H9 (cell line): Measurements from ENCODE around the gene TENM4. TPM values are rescaled to one million over a fixed set of nuclear protein-coding genes. Genes with fewer than 3 reads are reported as not detected.

Source experiments
- DNase-seq: peaks from one replicate; pipeline ENCODE4 v3.0.0-alpha.2; 2017
- H2AFZ ChIP-seq: one replicate; pipeline ENCODE4 v1.6.1; 2013; ENCODE audit warnings: mild to moderate bottlenecking, low read length, control low read depth, moderate library complexity
- H2AK5ac ChIP-seq: 2 replicates; pipeline ENCODE4 v1.6.1; 2013; ENCODE audit warnings: low read length, control low read depth, mixed read lengths; ENCODE audit not compliant: insufficient read length
- H2BK120ac ChIP-seq: one replicate; pipeline ENCODE4 v1.6.1; 2013; ENCODE audit warnings: low read depth, mild to moderate bottlenecking, low read length, control low read depth, inconsistent platforms; ENCODE audit not compliant: poor library complexity, severe bottlenecking
- H2BK12ac ChIP-seq: 2 replicates; pipeline ENCODE4 v1.6.1; 2013; ENCODE audit warnings: low read length, control low read depth, mixed read lengths, low read depth; ENCODE audit not compliant: insufficient read length
- H2BK15ac ChIP-seq: 2 replicates; pipeline ENCODE4 v1.6.1; 2013; ENCODE audit warnings: low read depth, low read length, control low read depth
- H2BK20ac ChIP-seq: one replicate; pipeline ENCODE4 v1.6.1; 2013; ENCODE audit warnings: low read depth, mild to moderate bottlenecking, low read length, control low read depth, inconsistent platforms; ENCODE audit not compliant: poor library complexity, severe bottlenecking
- H2BK5ac ChIP-seq: 2 replicates; pipeline ENCODE4 v1.6.1; 2013; ENCODE audit warnings: low read length, control low read depth, mixed read lengths; ENCODE audit not compliant: insufficient read length
- H3K14ac ChIP-seq: 2 replicates; pipeline ENCODE4 v1.6.1; 2013; ENCODE audit warnings: low read length, control low read depth; ENCODE audit not compliant: insufficient read depth
- H3K18ac ChIP-seq: 2 replicates; pipeline ENCODE4 v1.6.1; 2013; ENCODE audit warnings: low read depth, mild to moderate bottlenecking, mixed read lengths, low read length, control low read depth; ENCODE audit not compliant: insufficient read length
- H3K23ac ChIP-seq: 2 replicates; pipeline ENCODE4 v1.6.1; 2013; ENCODE audit warnings: low read length, control low read depth, mixed read lengths, low read depth; ENCODE audit not compliant: insufficient read length
- H3K23me2 ChIP-seq: 2 replicates; pipeline ENCODE4 v1.6.1; 2013; ENCODE audit warnings: low read depth, mild to moderate bottlenecking, mixed read lengths, low read length, control low read depth; ENCODE audit not compliant: insufficient read length, poor library complexity, severe bottlenecking
- H3K27ac ChIP-seq: 2 replicates; pipeline ENCODE4 v1.5.1; 2013; ENCODE audit warnings: low read length, control low read depth, mixed read lengths, low read depth; ENCODE audit not compliant: insufficient read length
- H3K27me3 ChIP-seq: 2 replicates; pipeline ENCODE4 v1.6.1; 2013; ENCODE audit warnings: low read length, control low read depth, inconsistent platforms; ENCODE audit not compliant: insufficient read depth
- H3K4ac ChIP-seq: 2 replicates; pipeline ENCODE4 v1.6.1; 2013; ENCODE audit warnings: low read depth, mild to moderate bottlenecking, control low read depth, inconsistent platforms, low read length, moderate library complexity
- H3K4me1 ChIP-seq: 2 replicates; pipeline ENCODE4 v1.6.1; 2013; ENCODE audit warnings: low read length, control low read depth, inconsistent platforms; ENCODE audit not compliant: insufficient read depth
- H3K4me2 ChIP-seq: 2 replicates; pipeline ENCODE4 v1.6.1; 2013; ENCODE audit warnings: low read length, control low read depth, mixed read lengths; ENCODE audit not compliant: insufficient read length, insufficient read depth
- H3K56ac ChIP-seq: 2 replicates; pipeline ENCODE4 v1.6.1; 2013; ENCODE audit warnings: low read depth, mild to moderate bottlenecking, mixed read lengths, low read length, control low read depth; ENCODE audit not compliant: insufficient read length
- H3K79me1 ChIP-seq: 2 replicates; pipeline ENCODE4 v1.6.1; 2013; ENCODE audit warnings: low read depth, mild to moderate bottlenecking, moderate library complexity, low read length, control low read depth, inconsistent platforms; ENCODE audit not compliant: insufficient read depth, poor library complexity, severe bottlenecking
- H3K79me2 ChIP-seq: 2 replicates; pipeline ENCODE4 v1.6.1; 2013; ENCODE audit warnings: low read length, control low read depth, inconsistent platforms; ENCODE audit not compliant: insufficient read depth
- H3K9ac ChIP-seq: 2 replicates; pipeline ENCODE4 v1.6.1; 2013; ENCODE audit warnings: low read length, control low read depth, mixed read lengths; ENCODE audit not compliant: insufficient read length; ENCODE audit errors: extremely low read depth
- H3K9me3 ChIP-seq: one replicate; pipeline ENCODE4 v1.6.1; 2013; ENCODE audit warnings: low read depth, low read length, inconsistent platforms; ENCODE audit not compliant: control insufficient read depth
- H3T11ph ChIP-seq: one replicate; pipeline ENCODE4 v1.6.1; 2013; ENCODE audit warnings: mild to moderate bottlenecking, low read length, control low read depth, inconsistent platforms
- H4K20me1 ChIP-seq: one replicate; pipeline ENCODE4 v1.6.1; 2013; ENCODE audit not compliant: control insufficient read depth, insufficient read length, insufficient read depth
- H4K5ac ChIP-seq: 2 replicates; pipeline ENCODE4 v1.6.1; 2013; ENCODE audit warnings: low read depth, mild to moderate bottlenecking, mixed read lengths, low read length, control low read depth; ENCODE audit not compliant: insufficient read length
- H4K8ac ChIP-seq: replicated peaks from 2 replicates; pipeline ENCODE4 v1.6.1; 2013; ENCODE audit warnings: low read length, control low read depth, mixed read lengths, low read depth; ENCODE audit not compliant: insufficient read length
- H4K91ac ChIP-seq: 2 replicates; pipeline ENCODE4 v1.6.1; 2013; ENCODE audit warnings: low read depth, mild to moderate bottlenecking, moderate library complexity, mixed read lengths, low read length, control low read depth; ENCODE audit not compliant: insufficient read length
- H3K27ac Mint-ChIP-seq, 3 experiments: 2 replicates in 2 of 3; 3 replicates in 1 of 3; pipeline ENCODE4 v1.8.0; 2020 to 2021; ENCODE audit warnings: mixed read lengths in 3 of 3, mild to moderate bottlenecking in 1 of 3, moderate library complexity in 1 of 3
- H3K27me3 Mint-ChIP-seq: 2 replicates; pipeline ENCODE4 v1.8.0; 2021; ENCODE audit warnings: low read depth, mild to moderate bottlenecking, moderate library complexity, mixed read lengths
- H3K36me3 Mint-ChIP-seq, 3 experiments: 2 replicates in 2 of 3; 3 replicates in 1 of 3; pipeline ENCODE4 v1.8.0; 2020 to 2021; ENCODE audit warnings: low read depth in 3 of 3, mixed read lengths in 3 of 3; ENCODE audit not compliant: insufficient read depth in 1 of 3
- H3K4me1 Mint-ChIP-seq, 2 experiments: 2 replicates each; pipeline ENCODE4 v1.8.0; 2020; ENCODE audit warnings: mixed read lengths in 2 of 2
- H3K4me3 Mint-ChIP-seq, 2 experiments: 2 replicates in 1 of 2; 3 replicates in 1 of 2; pipeline ENCODE4 v1.8.0; 2020 to 2021; ENCODE audit warnings: mild to moderate bottlenecking in 2 of 2, mixed read lengths in 2 of 2, moderate library complexity in 1 of 2
- H3K9me3 Mint-ChIP-seq, 2 experiments: 2 replicates in 1 of 2; 3 replicates in 1 of 2; pipeline ENCODE4 v1.8.0; 2020; ENCODE audit warnings: mild to moderate bottlenecking in 2 of 2, mixed read lengths in 2 of 2, moderate library complexity in 1 of 2
- WGBS: extraction: QIAGEN DNeasy Blood & Tissue Kit; methylation state at CpG from one replicate; pipeline ENCODE4 v1.1.7; 2013; ENCODE audit warnings: missing lambda C conversion rate, low lambda C conversion rate, mixed read lengths; ENCODE audit not compliant: insufficient read length; ENCODE audit errors: extremely low coverage; 5-methylcytosine and 5-hydroxymethylcytosine counted together
- total RNA-seq: library from RNA; stranded (reverse); gene quantifications from 2 replicates; pipeline ENCODE4 v1.2.1, GENCODE V29; 2021
- TF ChIP-seq, protein P1 (sequence below): fragments of 200-600 bp; sonication (generic); conservative IDR thresholded peaks from 3 replicates; pipeline ENCODE4 v1.8.0; 2021; ENCODE audit warnings: antibody characterized with exemption, mild to moderate bottlenecking

TENM4 gene
- total RNA-seq, 1 experiment from 2014 or later = 4.6 TPM

GRCh38 chr11:78941226-78941851, 499.5 kb downstream of the TENM4 start:
- no peak overlapping the region for H4K5ac ChIP-seq
- H3K27ac ChIP-seq = no peak overlapping the region
- H3K9ac ChIP-seq = no peak overlapping the region
- no peak overlapping the region for H3K23ac ChIP-seq
- H2BK12ac ChIP-seq = no peak overlapping the region
- no peaks in the 10 kb centered on the region for H3K79me1 ChIP-seq
- no peak overlapping the region for H2BK15ac ChIP-seq
- no peaks in the 10 kb centered on the region for H3K9me3 ChIP-seq
- no CpG with 5 or more reads among the region's 10 CpGs for WGBS
- H3K4me1 ChIP-seq = peaks cover 6% of the 10 kb centered on the region; the same call in 1 of the 2 replicates
- no peaks in the 10 kb centered on the region; the same call in 1 of the 2 replicates for H3K27me3 ChIP-seq
- Mint-ChIP-seq H3K27ac (peak overlapping the region in 2 of 3 experiments; percentile 59 to 88; a peak in 3 of 7 replicates), H3K4me3 (no peak overlapping the region), H3K9me3 (no peaks in the 10 kb centered on the region), H3K27me3 (peaks cover 32% of the 10 kb centered on the region), H3K36me3 (no peaks in the 10 kb centered on the region; a peak in 1 of 7 replicates), H3K4me1 (peaks cover 34 to 39% of the 10 kb centered on the region in 2 experiments)
- no peaks in the 10 kb centered on the region for H3K79me2 ChIP-seq
- no peaks in the 10 kb centered on the region for H4K20me1 ChIP-seq
- no peak overlapping the region for H3K56ac ChIP-seq
- H3K14ac ChIP-seq = no peak overlapping the region; the same call in 1 of the 2 replicates
- no peak overlapping the region for H2BK5ac ChIP-seq
- H3K4me2 ChIP-seq = no peak overlapping the region
- H4K8ac ChIP-seq = no peak overlapping the region
- H2BK120ac ChIP-seq = no peak overlapping the region
- TF ChIP-seq, protein P1, sequence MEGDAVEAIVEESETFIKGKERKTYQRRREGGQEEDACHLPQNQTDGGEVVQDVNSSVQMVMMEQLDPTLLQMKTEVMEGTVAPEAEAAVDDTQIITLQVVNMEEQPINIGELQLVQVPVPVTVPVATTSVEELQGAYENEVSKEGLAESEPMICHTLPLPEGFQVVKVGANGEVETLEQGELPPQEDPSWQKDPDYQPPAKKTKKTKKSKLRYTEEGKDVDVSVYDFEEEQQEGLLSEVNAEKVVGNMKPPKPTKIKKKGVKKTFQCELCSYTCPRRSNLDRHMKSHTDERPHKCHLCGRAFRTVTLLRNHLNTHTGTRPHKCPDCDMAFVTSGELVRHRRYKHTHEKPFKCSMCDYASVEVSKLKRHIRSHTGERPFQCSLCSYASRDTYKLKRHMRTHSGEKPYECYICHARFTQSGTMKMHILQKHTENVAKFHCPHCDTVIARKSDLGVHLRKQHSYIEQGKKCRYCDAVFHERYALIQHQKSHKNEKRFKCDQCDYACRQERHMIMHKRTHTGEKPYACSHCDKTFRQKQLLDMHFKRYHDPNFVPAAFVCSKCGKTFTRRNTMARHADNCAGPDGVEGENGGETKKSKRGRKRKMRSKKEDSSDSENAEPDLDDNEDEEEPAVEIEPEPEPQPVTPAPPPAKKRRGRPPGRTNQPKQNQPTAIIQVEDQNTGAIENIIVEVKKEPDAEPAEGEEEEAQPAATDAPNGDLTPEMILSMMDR = no peak
- H3K23me2 ChIP-seq = no peaks in the 10 kb centered on the region
- H2AFZ ChIP-seq = no peak overlapping the region
- no peak overlapping the region for H3T11ph ChIP-seq
- no peak for DNase-seq
- no peak overlapping the region for H4K91ac ChIP-seq
- peak overlapping the region; percentile 41 for H3K18ac ChIP-seq
- no peak overlapping the region for H2BK20ac ChIP-seq
- no peak overlapping the region for H2AK5ac ChIP-seq
- H3K4ac ChIP-seq = no peak overlapping the region
